H9 (cell line): ENCODE results near the gene NFE2L2. TPM values are rescaled to one million over a fixed set of nuclear protein-coding genes. Genes with fewer than 3 reads are reported as not detected.

Source experiments
- DNase-seq: peaks from one replicate; pipeline ENCODE4 v3.0.0-alpha.2; 2017
- H2AFZ ChIP-seq: one replicate; pipeline ENCODE4 v1.6.1; 2013; ENCODE audit warnings: mild to moderate bottlenecking, low read length, control low read depth, moderate library complexity
- H2AK5ac ChIP-seq: 2 replicates; pipeline ENCODE4 v1.6.1; 2013; ENCODE audit warnings: low read length, control low read depth, mixed read lengths; ENCODE audit not compliant: insufficient read length
- H2BK120ac ChIP-seq: one replicate; pipeline ENCODE4 v1.6.1; 2013; ENCODE audit warnings: low read depth, mild to moderate bottlenecking, low read length, control low read depth, inconsistent platforms; ENCODE audit not compliant: poor library complexity, severe bottlenecking
- H2BK12ac ChIP-seq: 2 replicates; pipeline ENCODE4 v1.6.1; 2013; ENCODE audit warnings: low read length, control low read depth, mixed read lengths, low read depth; ENCODE audit not compliant: insufficient read length
- H2BK15ac ChIP-seq: 2 replicates; pipeline ENCODE4 v1.6.1; 2013; ENCODE audit warnings: low read depth, low read length, control low read depth
- H2BK20ac ChIP-seq: one replicate; pipeline ENCODE4 v1.6.1; 2013; ENCODE audit warnings: low read depth, mild to moderate bottlenecking, low read length, control low read depth, inconsistent platforms; ENCODE audit not compliant: poor library complexity, severe bottlenecking
- H2BK5ac ChIP-seq: 2 replicates; pipeline ENCODE4 v1.6.1; 2013; ENCODE audit warnings: low read length, control low read depth, mixed read lengths; ENCODE audit not compliant: insufficient read length
- H3K14ac ChIP-seq: 2 replicates; pipeline ENCODE4 v1.6.1; 2013; ENCODE audit warnings: low read length, control low read depth; ENCODE audit not compliant: insufficient read depth
- H3K18ac ChIP-seq: 2 replicates; pipeline ENCODE4 v1.6.1; 2013; ENCODE audit warnings: low read depth, mild to moderate bottlenecking, mixed read lengths, low read length, control low read depth; ENCODE audit not compliant: insufficient read length
- H3K23ac ChIP-seq: 2 replicates; pipeline ENCODE4 v1.6.1; 2013; ENCODE audit warnings: low read length, control low read depth, mixed read lengths, low read depth; ENCODE audit not compliant: insufficient read length
- H3K23me2 ChIP-seq: 2 replicates; pipeline ENCODE4 v1.6.1; 2013; ENCODE audit warnings: low read depth, mild to moderate bottlenecking, mixed read lengths, low read length, control low read depth; ENCODE audit not compliant: insufficient read length, poor library complexity, severe bottlenecking
- H3K27ac ChIP-seq: 2 replicates; pipeline ENCODE4 v1.5.1; 2013; ENCODE audit warnings: low read length, control low read depth, mixed read lengths, low read depth; ENCODE audit not compliant: insufficient read length
- H3K27me3 ChIP-seq: 2 replicates; pipeline ENCODE4 v1.6.1; 2013; ENCODE audit warnings: low read length, control low read depth, inconsistent platforms; ENCODE audit not compliant: insufficient read depth
- H3K4ac ChIP-seq: 2 replicates; pipeline ENCODE4 v1.6.1; 2013; ENCODE audit warnings: low read depth, mild to moderate bottlenecking, control low read depth, inconsistent platforms, low read length, moderate library complexity
- H3K4me1 ChIP-seq: 2 replicates; pipeline ENCODE4 v1.6.1; 2013; ENCODE audit warnings: low read length, control low read depth, inconsistent platforms; ENCODE audit not compliant: insufficient read depth
- H3K4me2 ChIP-seq: 2 replicates; pipeline ENCODE4 v1.6.1; 2013; ENCODE audit warnings: low read length, control low read depth, mixed read lengths; ENCODE audit not compliant: insufficient read length, insufficient read depth
- H3K56ac ChIP-seq: 2 replicates; pipeline ENCODE4 v1.6.1; 2013; ENCODE audit warnings: low read depth, mild to moderate bottlenecking, mixed read lengths, low read length, control low read depth; ENCODE audit not compliant: insufficient read length
- H3K79me1 ChIP-seq: 2 replicates; pipeline ENCODE4 v1.6.1; 2013; ENCODE audit warnings: low read depth, mild to moderate bottlenecking, moderate library complexity, low read length, control low read depth, inconsistent platforms; ENCODE audit not compliant: insufficient read depth, poor library complexity, severe bottlenecking
- H3K79me2 ChIP-seq: 2 replicates; pipeline ENCODE4 v1.6.1; 2013; ENCODE audit warnings: low read length, control low read depth, inconsistent platforms; ENCODE audit not compliant: insufficient read depth
- H3K9ac ChIP-seq: 2 replicates; pipeline ENCODE4 v1.6.1; 2013; ENCODE audit warnings: low read length, control low read depth, mixed read lengths; ENCODE audit not compliant: insufficient read length; ENCODE audit errors: extremely low read depth
- H3K9me3 ChIP-seq: one replicate; pipeline ENCODE4 v1.6.1; 2013; ENCODE audit warnings: low read depth, low read length, inconsistent platforms; ENCODE audit not compliant: control insufficient read depth
- H3T11ph ChIP-seq: one replicate; pipeline ENCODE4 v1.6.1; 2013; ENCODE audit warnings: mild to moderate bottlenecking, low read length, control low read depth, inconsistent platforms
- H4K20me1 ChIP-seq: one replicate; pipeline ENCODE4 v1.6.1; 2013; ENCODE audit not compliant: control insufficient read depth, insufficient read length, insufficient read depth
- H4K5ac ChIP-seq: 2 replicates; pipeline ENCODE4 v1.6.1; 2013; ENCODE audit warnings: low read depth, mild to moderate bottlenecking, mixed read lengths, low read length, control low read depth; ENCODE audit not compliant: insufficient read length
- H4K8ac ChIP-seq: replicated peaks from 2 replicates; pipeline ENCODE4 v1.6.1; 2013; ENCODE audit warnings: low read length, control low read depth, mixed read lengths, low read depth; ENCODE audit not compliant: insufficient read length
- H4K91ac ChIP-seq: 2 replicates; pipeline ENCODE4 v1.6.1; 2013; ENCODE audit warnings: low read depth, mild to moderate bottlenecking, moderate library complexity, mixed read lengths, low read length, control low read depth; ENCODE audit not compliant: insufficient read length
- H3K27ac Mint-ChIP-seq, 3 experiments: 2 replicates in 2 of 3; 3 replicates in 1 of 3; pipeline ENCODE4 v1.8.0; 2020 to 2021; ENCODE audit warnings: mixed read lengths in 3 of 3, mild to moderate bottlenecking in 1 of 3, moderate library complexity in 1 of 3
- H3K27me3 Mint-ChIP-seq: 2 replicates; pipeline ENCODE4 v1.8.0; 2021; ENCODE audit warnings: low read depth, mild to moderate bottlenecking, moderate library complexity, mixed read lengths
- H3K36me3 Mint-ChIP-seq, 3 experiments: 2 replicates in 2 of 3; 3 replicates in 1 of 3; pipeline ENCODE4 v1.8.0; 2020 to 2021; ENCODE audit warnings: low read depth in 3 of 3, mixed read lengths in 3 of 3; ENCODE audit not compliant: insufficient read depth in 1 of 3
- H3K4me1 Mint-ChIP-seq, 2 experiments: 2 replicates each; pipeline ENCODE4 v1.8.0; 2020; ENCODE audit warnings: mixed read lengths in 2 of 2
- H3K4me3 Mint-ChIP-seq, 2 experiments: 2 replicates in 1 of 2; 3 replicates in 1 of 2; pipeline ENCODE4 v1.8.0; 2020 to 2021; ENCODE audit warnings: mild to moderate bottlenecking in 2 of 2, mixed read lengths in 2 of 2, moderate library complexity in 1 of 2
- H3K9me3 Mint-ChIP-seq, 2 experiments: 2 replicates in 1 of 2; 3 replicates in 1 of 2; pipeline ENCODE4 v1.8.0; 2020; ENCODE audit warnings: mild to moderate bottlenecking in 2 of 2, mixed read lengths in 2 of 2, moderate library complexity in 1 of 2
- WGBS: extraction: QIAGEN DNeasy Blood & Tissue Kit; methylation state at CpG from one replicate; pipeline ENCODE4 v1.1.7; 2013; ENCODE audit warnings: missing lambda C conversion rate, low lambda C conversion rate, mixed read lengths; ENCODE audit not compliant: insufficient read length; ENCODE audit errors: extremely low coverage; 5-methylcytosine and 5-hydroxymethylcytosine counted together
- total RNA-seq: library from RNA; stranded (reverse); gene quantifications from 2 replicates; pipeline ENCODE4 v1.2.1, GENCODE V29; 2021
- TF ChIP-seq, protein P1 (sequence below): fragments of 200-600 bp; sonication (generic); conservative IDR thresholded peaks from 3 replicates; pipeline ENCODE4 v1.8.0; 2021; ENCODE audit warnings: antibody characterized with exemption, mild to moderate bottlenecking

Gene NFE2L2
- total RNA-seq, 1 experiment from 2014 or later = 42.5 TPM

DNA sequence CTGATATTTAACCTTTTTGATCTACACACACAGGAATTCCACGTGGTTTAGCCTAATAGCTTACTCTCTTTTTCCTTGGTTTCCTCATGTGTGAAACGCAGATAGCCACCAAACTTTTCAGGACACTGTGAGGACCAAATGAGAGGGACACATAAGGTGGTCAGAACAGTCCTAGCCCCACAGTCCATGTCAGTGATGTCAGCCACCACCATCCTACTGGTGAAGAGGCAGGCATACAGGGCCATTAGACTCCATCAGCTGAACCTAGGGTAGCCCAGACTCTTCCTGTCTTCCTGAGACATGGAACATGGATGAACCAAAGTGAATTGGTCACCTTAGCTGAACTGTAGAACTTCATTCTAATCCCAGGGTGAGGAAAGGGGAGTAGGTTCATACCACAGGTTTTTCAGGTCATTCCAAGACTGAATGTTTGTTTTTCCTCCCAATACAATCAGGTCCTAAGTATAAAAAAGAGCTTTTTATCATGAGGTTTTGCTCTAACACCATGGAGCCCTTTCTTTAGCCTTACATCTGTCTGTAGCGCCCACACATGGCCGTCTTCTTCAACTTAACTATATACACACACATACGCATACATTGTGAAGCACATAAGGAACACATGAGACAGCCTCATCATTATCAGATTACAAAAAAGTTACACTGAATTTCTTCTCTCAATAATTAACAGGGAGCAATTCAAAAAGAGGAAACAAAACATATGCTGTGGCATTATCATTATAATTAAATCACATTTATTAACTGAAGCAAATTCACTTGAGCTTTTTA is 18.5 kb upstream of the NFE2L2 start:
- no peak overlapping the region for H3K27ac ChIP-seq
- peaks cover 5 to 7% of the 10 kb centered on the region in 2 experiments for H3K4me1 Mint-ChIP-seq

More for the DNA sequence above, 18.5 kb upstream of the NFE2L2 start:
- Histone ChIP-seq H4K20me1 (no peaks in the 10 kb centered on the region), H3K23me2 (no peaks in the 10 kb centered on the region), H2BK5ac (no peak overlapping the region), H3K56ac (no peak overlapping the region), H2AFZ (no peak overlapping the region), H2AK5ac (no peak overlapping the region), H3K9me3 (no peaks in the 10 kb centered on the region), H3K27me3 (no peaks in the 10 kb centered on the region), H4K91ac (no peak overlapping the region), H2BK20ac (no peak overlapping the region), H3K9ac (no peak overlapping the region), H3K79me2 (no peaks in the 10 kb centered on the region), H3K4me1 (no peaks in the 10 kb centered on the region; the same call in 1 of the 2 replicates), H3K23ac (no peak overlapping the region), H2BK12ac (no peak overlapping the region), H3T11ph (no peak overlapping the region), H4K5ac (no peak overlapping the region), H2BK15ac (no peak overlapping the region), H2BK120ac (no peak overlapping the region), H3K14ac (no peak overlapping the region), H3K79me1 (no peaks in the 10 kb centered on the region), H3K4ac (no peak overlapping the region), H3K18ac (no peak overlapping the region), H3K4me2 (no peak overlapping the region), H4K8ac (no peak overlapping the region)
- Mint-ChIP-seq H3K4me3 (no peak overlapping the region), H3K9me3 (no peaks in the 10 kb centered on the region), H3K27me3 (peaks cover 2% of the 10 kb centered on the region; the same call in 1 of the 2 replicates), H3K36me3 (no peaks in the 10 kb centered on the region), H3K27ac (no peak overlapping the region)
- WGBS = no CpG with 5 or more reads among the region's 5 CpGs
- TF ChIP-seq, protein P1, sequence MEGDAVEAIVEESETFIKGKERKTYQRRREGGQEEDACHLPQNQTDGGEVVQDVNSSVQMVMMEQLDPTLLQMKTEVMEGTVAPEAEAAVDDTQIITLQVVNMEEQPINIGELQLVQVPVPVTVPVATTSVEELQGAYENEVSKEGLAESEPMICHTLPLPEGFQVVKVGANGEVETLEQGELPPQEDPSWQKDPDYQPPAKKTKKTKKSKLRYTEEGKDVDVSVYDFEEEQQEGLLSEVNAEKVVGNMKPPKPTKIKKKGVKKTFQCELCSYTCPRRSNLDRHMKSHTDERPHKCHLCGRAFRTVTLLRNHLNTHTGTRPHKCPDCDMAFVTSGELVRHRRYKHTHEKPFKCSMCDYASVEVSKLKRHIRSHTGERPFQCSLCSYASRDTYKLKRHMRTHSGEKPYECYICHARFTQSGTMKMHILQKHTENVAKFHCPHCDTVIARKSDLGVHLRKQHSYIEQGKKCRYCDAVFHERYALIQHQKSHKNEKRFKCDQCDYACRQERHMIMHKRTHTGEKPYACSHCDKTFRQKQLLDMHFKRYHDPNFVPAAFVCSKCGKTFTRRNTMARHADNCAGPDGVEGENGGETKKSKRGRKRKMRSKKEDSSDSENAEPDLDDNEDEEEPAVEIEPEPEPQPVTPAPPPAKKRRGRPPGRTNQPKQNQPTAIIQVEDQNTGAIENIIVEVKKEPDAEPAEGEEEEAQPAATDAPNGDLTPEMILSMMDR = no peak
- no peak for DNase-seq
